SIG-M5 treated with dmso at 0.1 percent for 504 hours (cell line): ENCODE measurements around the gene MAGEF1.

ENCODE experiments used
- DNase-seq: peaks from one replicate; lab custom pipeline; 2025; ENCODE audit not compliant: unreplicated experiment; lab: John Stamatoyannopoulos, UW

The MAGEF1 gene

DNA sequence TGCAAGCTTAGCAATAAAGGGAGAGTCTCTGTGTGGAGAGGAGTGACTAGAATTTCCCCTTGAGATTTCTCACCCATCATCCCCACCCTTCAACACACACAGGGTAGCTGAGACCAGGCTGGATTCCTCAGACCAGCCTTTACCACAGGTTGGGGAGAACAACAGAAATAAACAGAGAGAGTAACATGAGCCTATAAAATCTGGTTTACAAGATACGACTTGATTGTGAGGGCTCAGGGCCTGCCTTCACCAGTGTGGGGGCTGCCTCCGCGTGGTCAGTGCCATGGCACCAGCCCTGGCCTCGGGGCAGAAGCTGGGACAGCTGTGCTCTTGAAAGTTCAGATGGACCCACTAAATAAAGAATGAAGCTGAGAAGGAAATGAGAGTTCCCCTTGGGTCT lies 14.6 kb upstream of the MAGEF1 start:
- DNase-seq: no peak

DNA sequence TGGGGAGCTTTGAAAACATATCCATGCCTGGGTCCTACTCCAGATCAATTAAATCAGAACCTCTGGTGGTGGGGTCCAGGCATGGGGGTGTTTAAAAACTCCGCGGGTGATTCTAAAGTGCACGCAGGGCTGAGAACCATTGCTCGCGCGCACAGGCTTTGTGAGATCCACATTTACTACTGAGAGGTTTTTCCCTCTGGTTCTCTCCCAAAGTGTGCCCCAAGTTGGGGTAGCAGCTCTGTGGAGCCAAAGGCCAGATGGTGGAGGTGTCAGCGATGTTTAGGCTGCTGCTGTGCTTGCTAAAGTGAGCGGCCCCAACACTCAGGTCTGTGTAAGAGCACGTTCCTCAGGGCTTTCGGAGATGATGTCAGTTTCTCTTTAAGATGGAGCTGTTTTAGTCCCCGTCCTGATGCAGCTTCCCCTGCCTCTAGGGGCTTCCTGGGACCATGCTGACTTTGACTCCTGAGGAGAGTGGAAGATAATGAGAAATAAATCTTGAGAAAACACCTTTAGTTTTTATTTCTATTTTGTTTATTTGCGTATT lies 13.4 kb upstream of the MAGEF1 start:
- no peak for DNase-seq

DNA sequence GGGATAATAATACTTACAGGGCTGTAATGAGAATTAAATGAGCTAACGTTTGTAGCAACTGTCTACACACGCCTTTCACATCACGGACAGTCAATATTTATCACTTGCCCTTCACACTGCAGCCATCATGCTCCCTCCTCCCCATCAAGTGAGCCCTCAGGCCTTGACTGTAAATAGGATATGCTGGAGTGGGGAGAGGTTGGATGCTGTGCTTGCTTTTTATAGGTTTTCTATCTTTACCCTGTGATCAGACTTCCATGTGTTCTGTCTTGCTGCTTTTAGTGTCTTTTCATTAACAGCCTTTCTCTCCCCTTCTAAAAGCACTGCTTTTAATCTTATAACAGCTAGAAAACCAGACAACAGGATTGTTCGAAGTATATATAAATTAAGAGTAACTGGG lies 12.8 kb upstream of the MAGEF1 start:
- DNase-seq: no peak

DNA sequence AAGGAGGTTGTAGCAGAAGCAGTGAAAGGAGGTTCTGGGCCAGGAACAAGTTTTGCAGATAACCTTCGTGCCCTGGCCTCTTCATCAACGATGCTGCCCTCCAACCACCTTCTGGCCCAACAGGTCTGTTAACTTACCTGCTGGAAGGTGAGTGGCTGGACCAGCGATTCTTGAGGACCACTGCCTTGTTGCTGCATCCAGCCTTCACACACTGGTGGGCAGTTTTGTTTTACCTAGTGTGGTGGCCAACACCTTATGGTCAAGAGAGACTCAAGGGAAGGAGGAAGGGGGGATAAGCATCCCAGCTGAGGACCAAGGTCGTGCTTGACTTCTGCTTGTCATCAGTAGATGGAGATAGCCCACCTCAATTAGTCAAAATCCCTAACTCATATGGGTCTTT lies 7.8 kb upstream of the MAGEF1 start:
- no peak for DNase-seq

DNA sequence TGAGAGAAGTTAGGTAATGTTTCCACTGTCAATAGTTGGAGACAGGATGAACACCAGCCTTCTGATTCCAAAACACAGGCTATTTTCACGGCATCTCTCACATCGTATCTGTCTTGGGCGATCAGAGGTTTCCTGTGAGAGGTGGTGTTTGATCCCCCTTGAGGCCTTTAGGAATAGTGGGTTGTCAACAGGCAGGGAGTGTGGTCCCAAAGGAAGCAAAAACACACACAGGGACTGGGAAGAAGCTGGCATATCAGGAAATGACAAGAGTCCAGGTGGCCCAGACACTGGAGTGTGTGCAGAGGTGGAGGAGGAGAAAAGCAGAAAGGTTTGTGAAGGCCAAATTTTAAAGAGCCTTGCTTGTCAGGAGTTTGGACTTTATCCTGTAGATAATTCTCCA lies 6.6 kb upstream of the MAGEF1 start:
- no peak for DNase-seq

DNA sequence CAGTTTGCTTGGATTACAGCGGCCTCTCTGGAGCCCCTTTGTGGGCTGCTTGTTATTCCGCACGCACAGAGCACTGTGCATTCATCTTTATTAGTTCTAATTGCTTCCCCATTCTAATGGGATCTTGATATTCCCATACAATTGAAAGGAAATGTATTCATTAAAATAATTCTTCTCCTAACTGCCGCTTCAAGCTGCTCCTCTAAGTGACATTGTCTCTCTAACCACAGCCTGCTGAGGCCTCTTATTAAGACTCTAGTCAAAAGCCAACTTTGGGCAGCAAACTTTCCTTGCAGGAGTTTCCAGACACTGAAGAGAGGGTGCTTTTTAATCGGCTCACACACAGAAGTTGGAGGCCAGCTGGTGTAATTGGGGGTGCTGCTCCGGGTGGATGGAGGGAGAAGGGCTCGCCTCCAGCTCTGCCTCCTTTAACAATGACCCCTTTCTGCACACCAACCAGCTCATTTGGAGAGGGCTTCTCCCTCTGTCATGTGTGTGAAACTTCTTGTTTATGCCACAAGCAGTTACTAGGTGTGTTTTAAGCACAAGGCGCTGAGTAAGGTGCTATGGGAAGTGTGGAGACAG lies 5.6 kb upstream of the MAGEF1 start:
- no peak for DNase-seq

DNA sequence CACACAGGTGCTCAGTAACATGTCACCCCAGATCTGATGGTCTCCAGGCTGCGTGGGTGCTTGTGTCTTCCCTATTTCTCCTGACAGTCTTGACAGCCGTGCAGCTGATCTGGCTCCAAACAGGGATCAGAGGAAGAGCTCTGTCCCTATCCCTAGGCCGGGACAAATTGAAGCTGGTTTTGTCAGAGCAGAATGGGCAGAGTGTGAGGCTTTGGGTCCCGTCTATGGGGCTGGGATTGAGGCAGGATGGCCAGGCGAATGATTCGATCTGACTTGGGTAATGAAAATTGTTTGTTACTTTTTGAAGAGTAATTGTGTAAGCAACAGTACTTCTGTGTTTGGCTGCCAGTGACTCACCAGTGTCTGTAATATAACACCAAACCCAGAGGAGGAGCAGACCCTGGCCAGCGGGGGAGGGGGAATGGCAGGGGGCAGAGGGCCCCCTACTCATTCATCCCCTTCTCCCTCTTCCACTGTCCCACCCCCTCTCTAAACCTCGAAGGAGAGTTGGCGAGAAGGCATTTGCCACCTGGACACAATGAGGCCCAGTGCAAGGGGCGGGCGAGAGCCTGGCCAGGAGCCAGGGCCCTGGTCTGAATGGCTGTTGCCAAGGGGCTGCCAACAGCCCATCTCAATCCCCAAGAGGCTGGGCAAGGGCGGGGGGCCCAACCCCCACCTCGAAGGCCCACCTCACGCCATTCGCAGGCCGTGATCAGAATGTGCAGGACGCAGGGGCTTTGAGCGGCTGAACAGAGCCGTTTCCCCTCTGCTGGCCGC lies 4.9 kb upstream of the MAGEF1 start:
- no peak for DNase-seq

DNA sequence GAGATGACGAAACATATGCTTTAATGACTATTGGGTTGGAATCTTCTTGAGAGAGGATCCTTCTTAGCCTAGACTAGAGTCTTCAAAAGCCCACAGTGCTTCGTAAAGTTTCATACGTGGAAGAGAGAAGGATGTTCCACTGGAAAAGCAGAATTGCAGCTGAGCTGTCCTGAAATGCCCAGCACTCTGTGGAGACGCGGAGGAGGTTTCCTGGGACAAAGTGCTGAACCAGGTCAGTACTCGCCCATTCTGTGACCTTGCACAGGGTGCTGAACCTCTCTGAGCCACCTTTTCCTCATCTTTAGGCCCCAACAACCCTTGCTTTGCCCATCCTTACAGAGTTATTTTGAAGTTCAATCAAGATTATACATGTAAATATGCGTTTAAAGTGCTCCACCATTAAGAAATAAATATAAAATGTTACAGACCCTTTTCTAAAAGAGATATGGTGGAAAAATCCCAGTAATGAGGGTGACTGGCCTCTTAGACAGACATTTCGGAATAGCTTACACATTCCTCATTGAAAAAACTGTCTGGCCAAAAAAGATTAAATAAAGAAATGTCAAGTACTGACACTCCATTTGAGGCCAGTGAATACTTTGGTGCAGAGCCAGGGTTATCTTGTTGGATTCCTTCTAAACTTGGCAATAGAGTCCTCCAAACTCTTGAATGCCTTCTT lies 4.2 kb upstream of the MAGEF1 start:
- no peak for DNase-seq

DNA sequence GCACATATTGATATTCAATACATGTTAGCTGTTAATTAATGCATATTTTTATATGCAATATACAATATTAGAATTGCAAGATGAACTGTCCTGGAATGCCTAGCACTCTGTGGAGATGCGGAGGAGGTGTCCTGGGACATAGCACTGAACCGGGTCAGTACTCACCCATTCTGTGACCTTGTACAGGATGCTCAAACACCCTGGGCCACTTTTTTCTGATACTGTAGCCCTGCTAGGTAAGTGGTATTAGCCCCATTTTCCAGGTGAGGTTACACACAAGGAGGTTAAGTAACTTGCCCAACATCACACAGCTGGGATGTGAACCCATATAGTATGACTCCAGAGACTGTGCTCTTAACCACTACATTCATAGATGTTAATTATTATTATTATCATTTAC lies 1.7 kb upstream of the MAGEF1 start:
- no peak for DNase-seq

DNA sequence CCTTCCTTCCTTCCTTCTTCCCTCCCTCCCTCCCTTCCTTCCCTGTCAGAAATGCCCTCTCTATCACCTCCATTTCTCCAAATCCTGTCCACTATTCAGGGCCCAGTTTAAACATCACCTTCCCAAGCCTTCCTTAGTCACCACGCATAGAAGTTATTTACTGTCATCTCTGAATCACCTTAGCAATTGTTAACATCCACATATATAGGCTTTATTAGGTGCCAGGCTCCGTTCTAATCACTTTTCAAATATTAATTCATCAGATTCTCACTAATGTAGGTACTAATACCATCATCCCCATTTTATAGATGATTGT lies 1.1 kb upstream of the MAGEF1 start:
- DNase-seq: no peak

DNA sequence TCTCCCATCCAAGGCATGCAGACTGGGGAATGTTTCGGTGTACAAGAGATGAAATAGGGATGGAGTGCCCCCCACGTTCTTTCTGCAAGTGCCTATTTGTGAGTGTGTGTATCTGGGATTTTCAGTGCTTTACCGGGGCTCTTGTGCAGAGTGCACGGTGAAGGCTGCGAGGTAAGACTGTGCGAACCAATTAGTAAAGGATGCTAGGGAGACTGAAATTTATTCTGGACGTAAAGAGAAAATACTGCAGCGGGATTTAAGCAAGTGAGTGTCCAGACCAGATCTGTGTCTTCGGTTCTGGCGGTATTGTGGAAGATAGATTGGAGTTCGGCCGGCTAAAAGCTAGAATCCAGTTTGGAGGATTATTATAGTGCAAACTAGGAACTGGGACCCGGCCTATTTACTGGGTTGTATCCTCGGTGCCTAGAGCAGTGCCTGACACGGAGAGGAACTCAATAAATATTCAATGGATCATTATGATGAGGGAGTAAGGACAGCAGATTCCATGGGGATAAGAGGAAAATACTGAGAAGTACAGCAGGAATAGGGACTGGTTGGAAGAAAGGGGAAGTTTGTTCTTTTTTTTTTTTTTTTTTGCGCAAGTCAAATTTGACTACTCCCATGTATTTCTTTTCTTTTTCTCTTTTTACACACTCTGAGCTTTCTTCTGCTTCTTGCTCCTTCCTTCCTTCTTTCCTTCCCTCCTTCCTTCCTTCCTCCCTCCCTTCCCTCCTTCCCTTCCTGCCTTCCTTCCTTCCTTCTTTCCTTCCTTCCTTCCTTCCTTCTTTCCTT lies 580 bp upstream of the MAGEF1 start:
- DNase-seq: peak; percentile 82

DNA sequence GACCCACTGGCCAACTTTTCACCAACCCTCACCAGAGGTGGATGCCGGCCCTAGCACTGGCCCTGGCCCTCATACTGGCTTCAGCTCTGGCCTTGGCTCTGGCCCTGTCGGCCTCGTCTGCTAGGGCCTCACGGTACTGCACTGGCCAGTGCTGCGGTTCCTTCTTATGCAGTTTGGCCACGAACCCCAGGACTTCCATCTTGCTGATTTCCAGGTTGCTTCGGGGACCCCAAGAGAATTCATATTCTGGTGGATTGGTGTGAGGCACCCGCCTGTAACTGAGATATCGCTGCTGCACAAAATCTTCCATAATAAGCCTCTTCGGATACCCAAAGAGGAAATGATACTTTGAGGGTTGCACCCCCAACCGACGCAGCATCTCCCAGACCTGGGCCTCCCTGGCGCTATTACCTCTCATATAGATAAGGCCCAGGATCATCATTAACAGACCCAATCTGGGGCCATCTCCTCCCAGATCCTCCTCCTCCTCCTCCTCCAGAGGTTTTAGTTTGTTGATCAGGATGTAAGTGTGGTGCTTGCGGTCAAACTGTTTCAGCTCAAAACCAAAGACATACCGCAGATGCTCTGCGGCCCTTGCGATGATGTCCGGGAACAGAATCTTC lies 883 bp downstream of the MAGEF1 start:
- DNase-seq: peak; percentile 91

DNA sequence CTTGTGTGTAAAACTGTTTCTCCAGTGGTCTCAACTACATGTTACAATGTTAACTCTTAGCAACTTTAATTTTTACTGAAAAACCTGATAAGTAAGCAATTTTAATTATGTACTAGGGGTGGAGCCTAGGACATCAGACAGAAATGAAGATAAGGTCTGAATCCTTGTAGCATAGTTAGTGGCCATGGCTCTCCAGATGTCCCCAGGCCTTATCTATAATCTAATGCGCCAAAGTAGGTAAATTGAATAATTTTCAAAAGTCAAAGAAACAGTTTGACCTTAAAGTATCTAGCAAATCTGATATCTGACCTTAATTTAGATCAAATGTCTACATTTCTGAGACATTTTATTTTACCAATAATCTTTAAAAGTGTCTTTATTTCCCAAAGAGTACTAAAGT lies 8.2 kb downstream of the MAGEF1 start:
- DNase-seq: no peak

DNA sequence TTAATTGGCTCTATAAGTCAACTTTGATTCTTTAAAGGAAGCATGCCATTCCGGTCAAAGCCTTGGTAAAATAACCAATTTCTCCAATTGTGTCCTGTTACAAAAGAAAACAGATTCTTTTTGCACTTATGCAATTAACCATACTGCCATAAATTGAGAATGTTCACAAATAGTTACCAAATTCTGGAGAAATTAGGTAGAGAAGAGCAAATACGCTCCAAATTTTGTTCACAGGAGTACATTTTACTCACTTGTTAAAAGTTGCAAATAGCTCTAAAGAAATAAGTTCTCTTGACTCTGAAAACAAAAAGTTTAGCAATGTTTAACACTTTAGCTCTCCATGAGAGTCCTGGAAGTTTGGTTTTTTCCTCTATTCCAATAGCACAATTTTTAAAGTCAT lies 11.1 kb downstream of the MAGEF1 start:
- no peak for DNase-seq

DNA sequence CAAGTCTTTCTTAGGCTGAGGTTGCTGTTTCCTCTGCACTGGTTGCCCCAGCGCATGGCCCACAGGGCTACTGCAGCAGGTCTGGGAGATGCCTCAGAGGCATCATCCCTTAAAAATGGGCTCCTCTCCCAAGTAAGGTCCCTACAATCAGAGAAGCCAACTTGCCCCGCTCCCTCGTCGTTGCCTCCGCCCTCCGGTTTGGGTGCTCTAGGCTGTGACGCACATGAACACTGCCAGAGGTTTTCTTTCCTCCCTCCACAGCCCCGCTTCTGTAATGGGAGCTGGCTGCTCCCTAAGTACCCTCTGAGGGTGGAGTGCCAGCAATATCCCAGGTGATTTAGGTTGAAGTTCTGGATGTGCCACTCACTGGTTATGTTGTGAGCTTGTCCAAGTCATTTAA lies 14.0 kb downstream of the MAGEF1 start:
- DNase-seq: no peak

DNA sequence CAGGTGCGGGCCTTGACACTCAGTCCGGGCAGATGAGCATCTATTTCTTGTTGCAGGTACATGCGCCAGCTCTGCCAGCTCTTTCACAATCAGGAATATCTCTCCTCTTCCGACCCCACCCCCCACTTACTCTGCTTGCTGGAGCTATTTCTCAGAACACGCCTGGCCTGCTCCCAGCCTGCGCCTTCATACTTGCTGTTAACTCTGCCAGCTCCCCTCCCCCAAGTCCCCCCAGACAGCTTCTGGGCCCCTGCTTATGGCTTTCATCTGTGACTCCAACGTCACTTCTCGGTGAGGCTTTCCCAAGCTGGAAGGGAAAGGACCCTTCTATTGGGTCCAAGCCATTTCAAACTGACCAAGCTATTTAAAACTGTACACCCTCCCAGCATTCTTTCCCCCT lies 15.2 kb downstream of the MAGEF1 start:
- DNase-seq: no peak

DNA sequence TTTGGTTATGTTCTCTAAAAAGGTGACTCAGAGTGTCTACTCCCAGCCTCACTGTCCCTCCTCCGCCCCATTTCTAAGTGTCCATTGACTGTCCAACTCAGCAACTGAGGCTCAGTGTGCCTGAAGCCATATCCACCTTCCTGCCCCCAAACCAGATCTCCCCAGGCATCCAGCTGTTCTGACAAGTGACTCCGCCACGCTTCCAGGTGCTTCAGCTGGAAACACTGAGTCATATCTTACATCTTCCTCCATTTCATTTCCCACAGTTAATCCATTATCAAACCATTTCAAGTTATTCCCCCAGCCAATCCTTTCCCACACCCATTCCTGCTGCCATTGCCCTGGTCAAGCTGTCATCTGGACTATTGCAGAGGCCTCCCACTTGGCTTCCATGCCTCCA lies 17.1 kb downstream of the MAGEF1 start:
- DNase-seq: no peak

DNA sequence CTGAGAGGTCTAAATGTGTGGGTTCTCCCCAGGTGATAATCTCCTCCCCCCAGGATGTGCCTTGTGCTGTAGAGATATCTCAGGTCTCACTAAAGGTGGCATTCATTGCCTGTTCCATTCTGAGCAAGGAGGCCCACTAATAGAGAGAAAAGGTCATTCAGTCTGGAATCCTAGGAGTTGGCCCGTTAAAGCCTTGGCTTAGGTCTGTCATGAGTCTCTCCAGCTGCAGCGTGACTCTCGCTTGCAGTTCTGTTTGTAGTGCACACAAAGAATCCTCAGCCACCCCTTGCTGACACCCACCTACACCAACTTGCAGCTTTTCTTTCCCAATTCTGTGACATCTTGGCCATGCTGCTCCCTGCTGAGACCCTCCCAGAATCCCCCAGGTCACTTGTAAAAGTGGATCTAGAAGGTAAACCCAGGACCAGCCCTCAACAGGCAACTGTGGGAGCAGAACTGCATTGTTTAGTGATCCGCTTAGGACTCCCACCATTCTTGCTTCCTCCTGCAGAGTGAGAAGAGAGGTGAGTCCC lies 17.7 kb downstream of the MAGEF1 start:
- no peak for DNase-seq

DNA sequence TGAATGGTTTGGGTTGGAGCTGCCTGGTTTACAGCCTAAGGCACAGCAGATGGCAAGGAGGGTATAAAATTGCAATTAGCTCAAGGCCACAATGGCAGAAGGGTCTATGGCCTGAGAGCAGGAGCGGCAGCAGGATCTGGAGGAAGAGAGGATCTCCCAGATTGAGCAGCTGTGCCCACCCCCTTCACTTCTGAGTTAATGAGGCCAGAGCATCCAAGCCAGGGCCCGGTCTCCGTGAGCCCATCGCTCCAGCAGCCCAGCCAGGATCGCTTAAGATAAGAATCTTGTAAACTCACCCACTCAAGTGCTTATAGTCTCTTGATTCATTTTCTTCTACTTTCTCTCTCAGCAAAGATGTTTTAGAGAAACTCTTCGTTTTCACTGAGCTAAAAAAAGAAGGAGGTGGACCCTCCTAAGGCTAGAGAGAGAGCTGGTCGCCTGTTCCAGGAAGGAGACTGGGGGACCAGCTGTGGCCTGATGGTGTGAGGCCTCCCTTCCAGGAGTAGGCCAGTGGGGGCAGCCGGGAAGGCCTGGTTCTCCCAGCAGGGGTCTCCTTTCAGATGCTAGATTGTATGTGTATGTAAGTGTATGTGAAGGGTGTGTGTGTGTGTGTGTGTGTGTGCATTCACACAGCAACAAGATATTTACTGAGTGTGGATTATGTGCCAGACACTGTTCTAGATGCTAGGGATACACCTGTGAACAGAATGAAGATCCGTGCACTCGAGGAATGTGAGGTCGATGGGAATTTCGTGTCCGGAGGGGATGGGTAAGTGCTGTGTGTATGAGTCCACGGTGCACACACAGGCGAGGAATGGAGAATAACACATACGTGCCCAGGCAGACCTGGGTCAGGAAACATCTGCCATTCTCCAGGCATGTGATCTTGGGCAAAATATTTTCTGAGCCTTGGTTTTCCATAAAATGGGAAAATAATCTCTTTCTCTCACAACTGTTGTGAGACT lies 18.6 kb downstream of the MAGEF1 start:
- DNase-seq: no peak
